Right atrium auricular region (tissue), 2 donors: ENCODE measurements around the gene SH3PXD2B. TPM values are rescaled to one million over a fixed set of nuclear protein-coding genes. Genes with fewer than 3 reads are reported as not detected.

ENCODE experiments used
- DNase-seq: peaks from one replicate; pipeline ENCODE4 v3.0.0-alpha.2; 2019; ENCODE audit warnings: low spot score
- H3K27ac ChIP-seq, 2 donors: fragments of 200-600 bp; sonication (generic); 1 replicate in 1 of 2; 2 replicates in 1 of 2; pipeline ENCODE4 v1.5.1; 2016 to 2019
- H3K27me3 ChIP-seq, 2 donors: fragments of 200-600 bp; sonication (generic); one replicate each; pipeline versions ENCODE4 v1.5.1 to v1.6.0; 2017 to 2019
- H3K36me3 ChIP-seq: fragments of 200-600 bp; sonication (generic); one replicate; pipeline ENCODE4 v1.5.1; 2016
- H3K4me1 ChIP-seq, 2 donors: fragments of 200-600 bp; sonication (generic); one replicate each; pipeline versions ENCODE4 v1.5.1 to v1.6.0; 2017 to 2019
- H3K4me3 ChIP-seq, 2 donors: fragments of 200-600 bp; sonication (generic); 1 replicate in 1 of 2; 2 replicates in 1 of 2; pipeline ENCODE4 v1.5.1; 2017 to 2019; ENCODE audit warnings: mild to moderate bottlenecking in 1 of 2, moderate library complexity in 1 of 2
- H3K9me3 ChIP-seq, 2 donors: fragments of 200-600 bp; sonication (generic); one replicate each; pipeline ENCODE4 v1.5.1; 2019
- CTCF ChIP-seq, 2 donors: fragments of 200-600 bp; sonication (generic); IDR thresholded peaks; one replicate each; pipeline ENCODE4 v1.5.1; 2019; ENCODE audit warnings: antibody characterized with exemption in 2 of 2
- total RNA-seq, 2 donors: library from RNA; depleted of rRNA; stranded (reverse); fragments of >200 nt; gene quantifications; one replicate each; pipeline ENCODE4 v1.1.0, GENCODE V29; 2016

The SH3PXD2B gene
- total RNA-seq, 2 donors from 2014 or later: 7.2 to 13.9 TPM

- Histone ChIP-seq H3K27me3 (no peaks in the 10 kb centered on the region), H3K9me3 (no peaks in the 10 kb centered on the region), H3K4me3 (no peak overlapping the region), H3K36me3 (peaks cover 8% of the 10 kb centered on the region), H3K4me1 (peaks cover 0 to 8% of the 10 kb centered on the region in 2 donors), H3K27ac (no peak overlapping the region)
- no peak for DNase-seq
- TF ChIP-seq CTCF (IDR thresholded peaks at IDR 0.05): no peak
Measured at GRCh38 chr5:172385707-172386106, 68.6 kb downstream of the SH3PXD2B start.

- H3K4me1 ChIP-seq: peaks cover 0 to 8% of the 10 kb centered on the region in 2 donors
- peaks cover 8% of the 10 kb centered on the region for H3K36me3 ChIP-seq
- no peak overlapping the region for H3K27ac ChIP-seq
- no peaks in the 10 kb centered on the region for H3K9me3 ChIP-seq
- H3K27me3 ChIP-seq: no peaks in the 10 kb centered on the region
- no peak overlapping the region for H3K4me3 ChIP-seq
- TF ChIP-seq CTCF (IDR thresholded peaks at IDR 0.05): no peak
- no peak for DNase-seq
Measured at GRCh38 chr5:172385010-172385563, 69.2 kb downstream of the SH3PXD2B start.

GRCh38 chr5:172383191-172383802, 71.0 kb downstream of the SH3PXD2B start:
- DNase-seq: no peak
- Histone ChIP-seq H3K27me3 (no peaks in the 10 kb centered on the region), H3K9me3 (no peaks in the 10 kb centered on the region), H3K27ac (no peak overlapping the region), H3K36me3 (peaks cover 8% of the 10 kb centered on the region), H3K4me1 (peaks cover 0 to 8% of the 10 kb centered on the region in 2 donors), H3K4me3 (no peak overlapping the region)
- no peak for TF ChIP-seq CTCF (IDR thresholded peaks at IDR 0.05)

- no peak overlapping the region for H3K4me3 ChIP-seq
- peak; percentile 80 for DNase-seq
- no peak overlapping the region for H3K27ac ChIP-seq
- no peaks in the 10 kb centered on the region for H3K27me3 ChIP-seq
- peaks cover 8% of the 10 kb centered on the region for H3K36me3 ChIP-seq
- TF ChIP-seq CTCF (IDR thresholded peaks at IDR 0.05): no peak
- H3K9me3 ChIP-seq: no peaks in the 10 kb centered on the region
- peaks cover 0 to 8% of the 10 kb centered on the region in 2 donors for H3K4me1 ChIP-seq
Measured at GRCh38 chr5:172380987-172381643, 73.2 kb downstream of the SH3PXD2B start.

GRCh38 chr5:172380301-172380986, 73.9 kb downstream of the SH3PXD2B start:
- no peak for TF ChIP-seq CTCF (IDR thresholded peaks at IDR 0.05)
- Histone ChIP-seq H3K4me3 (no peak overlapping the region), H3K27me3 (no peaks in the 10 kb centered on the region), H3K9me3 (no peaks in the 10 kb centered on the region), H3K36me3 (peaks cover 8% of the 10 kb centered on the region), H3K4me1 (peaks cover 0 to 8% of the 10 kb centered on the region in 2 donors), H3K27ac (no peak overlapping the region)
- no peak for DNase-seq
